K562 (cell line): ENCODE results near the gene GSTM1. TPM values are rescaled to one million over a fixed set of nuclear protein-coding genes. Genes with fewer than 3 reads are reported as not detected.

Experiments used
- ARNT ChIP-seq, 2 experiments: fragments of 450-650 bp; IDR thresholded peaks; 2 replicates each; pipeline ENCODE4 v1.6.1; 2016; ENCODE audit warnings: mild to moderate bottlenecking in 1 of 2
- BACH1 ChIP-seq: fragments of 200-800 bp; sonication (Bioruptor generic); IDR thresholded peaks from 2 replicates; pipeline ENCODE4 v1.6.1; 2016; ENCODE audit warnings: missing genetic modification characterization, missing compliant biosample characterization
- C11orf30 ChIP-seq: fragments of 450-650 bp; IDR thresholded peaks from 2 replicates; pipeline ENCODE4 v1.6.1; 2016; ENCODE audit warnings: low read depth, mild to moderate bottlenecking
- CBX2 ChIP-seq: fragments of 200-600 bp; sonication (generic); IDR thresholded peaks from one replicate; pipeline ENCODE4 v1.6.1; 2012; ENCODE audit warnings: mild to moderate bottlenecking, low read length, inconsistent platforms; ENCODE audit not compliant: insufficient read depth, poor library complexity, severe bottlenecking
- CTBP1 ChIP-seq: fragments of 450-650 bp; IDR thresholded peaks from 2 replicates; pipeline ENCODE4 v1.6.1; 2016; ENCODE audit warnings: borderline replicate concordance
- EP400 ChIP-seq: fragments of 450-650 bp; IDR thresholded peaks from 2 replicates; pipeline ENCODE4 v1.6.1; 2017; ENCODE audit warnings: antibody characterized with exemption, mild to moderate bottlenecking, moderate library complexity
- FOXJ3 ChIP-seq: sonication (generic); formaldehyde crosslinking; IDR thresholded peaks from 2 replicates; pipeline ENCODE4 v1.4.0; 2020; ENCODE audit warnings: mild to moderate bottlenecking, missing genetic modification reagents
- JUN ChIP-seq, 2 experiments: sonication (generic) in 1 of 2; formaldehyde crosslinking in 1 of 2; IDR thresholded peaks; 2 replicates each; pipeline versions ENCODE4 v1.6.1 to v1.8.0; 2012 to 2022; ENCODE audit warnings: borderline replicate concordance in 2 of 2, mild to moderate bottlenecking in 2 of 2, improper control_type of control experiment in 1 of 2, low read depth in 1 of 2, low read length in 1 of 2, missing genetic modification reagents in 1 of 2
- MAX ChIP-seq: sonication (generic); formaldehyde crosslinking; IDR thresholded peaks from 2 replicates; pipeline ENCODE4 v1.9.0; 2022; ENCODE audit warnings: mild to moderate bottlenecking, missing genetic modification reagents
- MTA2 ChIP-seq: fragments of 450-650 bp; IDR thresholded peaks from 2 replicates; pipeline ENCODE4 v1.6.1; 2016; ENCODE audit warnings: low read depth
- NBN ChIP-seq: fragments of 450-650 bp; IDR thresholded peaks from 2 replicates; pipeline ENCODE4 v1.6.1; 2016; ENCODE audit warnings: low read depth, mild to moderate bottlenecking
- NFIC ChIP-seq: fragments of 450-650 bp; IDR thresholded peaks from 2 replicates; pipeline ENCODE4 v1.6.1; 2017; ENCODE audit warnings: mild to moderate bottlenecking, inconsistent platforms
- POLR2AphosphoS5 ChIP-seq: IDR thresholded peaks from 2 replicates; pipeline ENCODE4 v1.6.1; 2011; ENCODE audit warnings: mild to moderate bottlenecking, low read depth, low read length, moderate library complexity; ENCODE audit not compliant: control insufficient read depth, insufficient read depth
- RFX7 ChIP-seq: fragments of 250-450 bp; sonication (Bioruptor Pico); IDR thresholded peaks from 2 replicates; pipeline ENCODE4 v1.5.1; 2021; ENCODE audit warnings: mild to moderate bottlenecking
- SMAD4 ChIP-seq: fragments of 250-450 bp; sonication (Bioruptor Pico); conservative IDR thresholded peaks from 2 replicates; pipeline ENCODE4 v1.8.0; 2021; ENCODE audit warnings: inconsistent platforms, mild to moderate bottlenecking, moderate library complexity
- SOX6 ChIP-seq: fragments of 450-650 bp; IDR thresholded peaks from 2 replicates; pipeline ENCODE4 v1.6.1; 2014; ENCODE audit warnings: mild to moderate bottlenecking
- TAF1 ChIP-seq: IDR thresholded peaks from 2 replicates; pipeline ENCODE4 v1.6.1; 2011; ENCODE audit warnings: mild to moderate bottlenecking, low read length, moderate library complexity; ENCODE audit not compliant: insufficient read depth, control insufficient read depth, severe bottlenecking; ENCODE audit errors: extremely low read depth
- ZKSCAN1 ChIP-seq: fragments of 150-350 bp; IDR thresholded peaks from 2 replicates; pipeline ENCODE4 v1.6.1; 2016; ENCODE audit warnings: low read depth, low read length
- ZNF316 ChIP-seq: fragments of 450-650 bp; IDR thresholded peaks from 2 replicates; pipeline ENCODE4 v1.6.1; 2016
- ZNF707 ChIP-seq: fragments of 250-450 bp; sonication (Bioruptor Pico); conservative IDR thresholded peaks from 2 replicates; pipeline ENCODE4 v1.8.0; 2022; ENCODE audit warnings: inconsistent platforms, mild to moderate bottlenecking, moderate library complexity
- polyA plus RNA-seq, 8 experiments: library from polyadenylated mRNA; depleted of rRNA in 4 of 8; stranded (reverse) in 5 of 8; unstranded in 3 of 8; fragments of >200 nt; fragmentation: Nextera tagmentation in 2 of 8; fragmentation: Illumina TruSeq in 1 of 8; extraction: Ambion mirVana in 2 of 8; extraction: Trizol in 1 of 8; gene quantifications; 2 replicates each; pipeline versions ENCODE4 v1.2.1 to v1.2.3, GENCODE V29; 2011 to 2014; ENCODE audit warnings: inconsistent platforms in 1 of 8, missing spikeins in 1 of 8
- total RNA-seq, 7 experiments: library from RNA; depleted of rRNA in 6 of 7; stranded (reverse); fragments of >200 nt in 6 of 7; fragmentation: Illumina TruSeq in 2 of 7; extraction: Trizol in 2 of 7; gene quantifications; 2 replicates each; pipeline versions ENCODE4 v1.2.1 to v1.2.3, GENCODE V29; 2011 to 2021; ENCODE audit warnings: low replicate concordance in 1 of 7
- TF ChIP-seq, protein P1 (sequence below): fragments of 450-650 bp; IDR thresholded peaks from 2 replicates; pipeline ENCODE4 v1.6.1; 2016; ENCODE audit warnings: borderline replicate concordance
- TF ChIP-seq, protein P2 (sequence below): fragments of 450-650 bp; IDR thresholded peaks from one replicate; pipeline ENCODE4 v1.6.1; 2018; ENCODE audit warnings: mild to moderate bottlenecking, moderate library complexity; ENCODE audit not compliant: partially characterized antibody
- TF ChIP-seq, protein P3 (sequence below), 2 experiments: fragments of 200-800 bp in 1 of 2; sonication (Bioruptor generic) in 1 of 2; sonication (generic) in 1 of 2; formaldehyde crosslinking in 1 of 2; IDR thresholded peaks in 1 of 2; conservative IDR thresholded peaks in 1 of 2; 2 replicates each; pipeline versions ENCODE4 v1.5.0 to v1.6.1; 2016 to 2020; ENCODE audit warnings: missing compliant biosample characterization in 1 of 2, missing genetic modification characterization in 1 of 2, missing genetic modification reagents in 1 of 2

Gene GSTM1
- total and polyA plus RNA-seq, 9 of the 15 experiments (the other 6 are each of a cell fraction or from before 2014, with no cell fraction given): not detected

DNA sequence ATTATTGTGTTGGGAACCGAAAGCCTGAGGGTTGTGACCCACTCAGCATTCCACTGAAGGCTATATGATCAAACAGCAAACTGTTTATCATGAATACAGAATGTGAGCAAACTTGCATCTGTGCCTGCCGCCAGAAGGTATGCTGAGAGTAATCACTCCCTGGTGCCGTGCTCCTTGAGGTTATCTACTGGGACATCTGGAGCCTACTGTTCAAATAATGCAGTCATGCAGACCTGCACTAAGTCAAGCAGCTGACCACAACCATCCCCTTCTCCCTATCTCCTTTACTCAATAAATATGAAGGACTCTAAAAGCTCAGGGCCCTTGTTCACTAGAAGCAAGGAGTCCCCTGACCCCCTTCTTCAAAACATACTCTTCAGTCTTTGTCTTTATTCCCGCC, 37.9 kb downstream of the GSTM1 start (continued):
- TF ChIP-seq MAX (CRISPR knock-in tag): peak; percentile 37; the same call in 1 of the 2 replicates
- TF ChIP-seq, protein P1, sequence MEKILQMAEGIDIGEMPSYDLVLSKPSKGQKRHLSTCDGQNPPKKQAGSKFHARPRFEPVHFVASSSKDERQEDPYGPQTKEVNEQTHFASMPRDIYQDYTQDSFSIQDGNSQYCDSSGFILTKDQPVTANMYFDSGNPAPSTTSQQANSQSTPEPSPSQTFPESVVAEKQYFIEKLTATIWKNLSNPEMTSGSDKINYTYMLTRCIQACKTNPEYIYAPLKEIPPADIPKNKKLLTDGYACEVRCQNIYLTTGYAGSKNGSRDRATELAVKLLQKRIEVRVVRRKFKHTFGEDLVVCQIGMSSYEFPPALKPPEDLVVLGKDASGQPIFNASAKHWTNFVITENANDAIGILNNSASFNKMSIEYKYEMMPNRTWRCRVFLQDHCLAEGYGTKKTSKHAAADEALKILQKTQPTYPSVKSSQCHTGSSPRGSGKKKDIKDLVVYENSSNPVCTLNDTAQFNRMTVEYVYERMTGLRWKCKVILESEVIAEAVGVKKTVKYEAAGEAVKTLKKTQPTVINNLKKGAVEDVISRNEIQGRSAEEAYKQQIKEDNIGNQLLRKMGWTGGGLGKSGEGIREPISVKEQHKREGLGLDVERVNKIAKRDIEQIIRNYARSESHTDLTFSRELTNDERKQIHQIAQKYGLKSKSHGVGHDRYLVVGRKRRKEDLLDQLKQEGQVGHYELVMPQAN: no peak
- no peak for TF ChIP-seq FOXJ3
- no peak for TF ChIP-seq ZNF707 (CRISPR knock-in tag)
- TF ChIP-seq ARNT (IDR thresholded peaks at IDR 0.05): peak in 1 of 2 experiments; percentile 70; a peak in 1 of 4 replicates
- peak; percentile 40; the same call in 1 of the 2 replicates for TF ChIP-seq NBN
- TF ChIP-seq CBX2: no peak
- TF ChIP-seq EP400: no peak
- no peak for TF ChIP-seq RFX7 (CRISPR knock-in tag)
- peak; percentile 71 for TF ChIP-seq SMAD4 (CRISPR knock-in tag)
- peak; percentile 89 for TF ChIP-seq MTA2
- TF ChIP-seq CTBP1: peak; percentile 88
- no peak for TF ChIP-seq TAF1
- TF ChIP-seq ZNF316: no peak
- peak; percentile 52 for TF ChIP-seq JUN (IDR thresholded peaks at IDR 0.05; ENCODE audit: borderline replicate concordance, low read depth, low read length)
- no peak for TF ChIP-seq JUN (CRISPR knock-in tag; IDR thresholded peaks at IDR 0.05; ENCODE audit: borderline replicate concordance)
- TF ChIP-seq C11orf30: no peak
- peak; percentile 76 for TF ChIP-seq NFIC
- no peak for TF ChIP-seq BACH1 (tag)
- TF ChIP-seq ZKSCAN1: no peak
- TF ChIP-seq, protein P2, sequence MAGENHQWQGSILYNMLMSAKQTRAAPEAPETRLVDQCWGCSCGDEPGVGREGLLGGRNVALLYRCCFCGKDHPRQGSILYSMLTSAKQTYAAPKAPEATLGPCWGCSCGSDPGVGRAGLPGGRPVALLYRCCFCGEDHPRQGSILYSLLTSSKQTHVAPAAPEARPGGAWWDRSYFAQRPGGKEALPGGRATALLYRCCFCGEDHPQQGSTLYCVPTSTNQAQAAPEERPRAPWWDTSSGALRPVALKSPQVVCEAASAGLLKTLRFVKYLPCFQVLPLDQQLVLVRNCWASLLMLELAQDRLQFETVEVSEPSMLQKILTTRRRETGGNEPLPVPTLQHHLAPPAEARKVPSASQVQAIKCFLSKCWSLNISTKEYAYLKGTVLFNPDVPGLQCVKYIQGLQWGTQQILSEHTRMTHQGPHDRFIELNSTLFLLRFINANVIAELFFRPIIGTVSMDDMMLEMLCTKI: no peak
- TF ChIP-seq, protein P3, sequence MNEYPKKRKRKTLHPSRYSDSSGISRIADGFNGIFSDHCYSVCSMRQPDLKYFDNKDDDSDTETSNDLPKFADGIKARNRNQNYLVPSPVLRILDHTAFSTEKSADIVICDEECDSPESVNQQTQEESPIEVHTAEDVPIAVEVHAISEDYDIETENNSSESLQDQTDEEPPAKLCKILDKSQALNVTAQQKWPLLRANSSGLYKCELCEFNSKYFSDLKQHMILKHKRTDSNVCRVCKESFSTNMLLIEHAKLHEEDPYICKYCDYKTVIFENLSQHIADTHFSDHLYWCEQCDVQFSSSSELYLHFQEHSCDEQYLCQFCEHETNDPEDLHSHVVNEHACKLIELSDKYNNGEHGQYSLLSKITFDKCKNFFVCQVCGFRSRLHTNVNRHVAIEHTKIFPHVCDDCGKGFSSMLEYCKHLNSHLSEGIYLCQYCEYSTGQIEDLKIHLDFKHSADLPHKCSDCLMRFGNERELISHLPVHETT (CRISPR knock-in tag; conservative IDR thresholded peaks at IDR 0.05 in 1 of 2, IDR thresholded peaks at IDR 0.05 in 1 of 2): 0 out of 4 replicates have a peak, but pooled peaks of 1 of the 2 experiments have one; percentile 45
- peak; percentile 93 for TF ChIP-seq SOX6
- peak; percentile 79 for TF ChIP-seq POLR2AphosphoS5
